Measurements from ENCODE around the gene LANCL2.

The LANCL2 gene

DNA sequence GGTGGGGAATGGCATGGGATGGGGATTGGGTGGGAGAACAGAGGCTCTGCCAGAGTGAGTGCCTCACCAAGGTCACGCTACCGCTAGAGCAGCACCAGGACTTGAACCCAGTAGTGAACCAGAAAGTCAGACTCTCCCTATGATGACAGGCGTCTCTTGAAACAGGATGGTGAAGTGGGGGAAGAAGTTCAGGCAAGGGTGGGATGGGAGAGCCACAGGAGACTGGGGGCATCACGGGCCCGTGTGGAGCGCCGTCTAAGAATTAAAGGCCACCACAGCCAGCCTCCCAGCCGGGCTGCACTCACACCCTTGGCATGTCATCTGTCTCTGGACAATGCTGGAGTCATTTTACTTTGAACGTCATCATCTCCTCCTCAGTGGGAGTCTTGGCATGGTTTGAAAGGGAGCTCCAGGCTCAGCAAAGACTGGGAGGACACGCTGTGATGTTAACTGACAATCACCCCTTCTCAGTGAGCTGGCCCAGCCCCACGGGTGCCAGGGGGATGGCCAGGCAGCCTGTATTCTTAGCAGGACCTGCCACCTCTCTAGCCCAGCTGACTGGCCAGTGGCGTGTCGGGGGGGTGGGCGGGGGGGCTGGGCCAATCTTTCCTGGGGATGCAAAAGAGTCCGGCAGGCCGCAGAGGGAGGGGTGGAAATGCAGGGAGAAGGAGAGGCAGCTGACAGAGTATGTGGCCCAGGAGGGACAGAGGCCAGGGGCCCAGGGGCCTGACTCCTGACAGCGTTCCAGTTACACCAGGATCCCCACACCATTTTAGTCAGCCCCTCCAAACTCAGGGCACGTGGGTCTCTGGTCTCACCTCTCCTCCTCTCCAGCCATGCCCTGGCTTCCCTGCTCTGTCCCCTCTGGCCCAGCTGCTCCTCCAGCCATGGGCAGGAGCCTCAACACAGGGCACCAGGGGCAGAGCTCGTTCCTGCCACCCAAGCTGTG lies 111.0 kb downstream of the LANCL2 start:
- peaks cover 32% of the 10 kb centered on the region for H3K79me1 ChIP-seq (replicated peaks; ENCODE audit: low read length, poor library complexity, severe bottlenecking)
- no peak overlapping the region for H3K9ac ChIP-seq (ENCODE audit: low read length)
- no peak overlapping the region for H2BK120ac ChIP-seq (ENCODE audit: low read depth, low read length)
- no peaks in the 10 kb centered on the region for H3K9me3 ChIP-seq (ENCODE audit: control insufficient read depth, low read length)
- no peak overlapping the region for H4K8ac ChIP-seq (ENCODE audit: low read length)
- no peak overlapping the region for H2BK15ac ChIP-seq (ENCODE audit: low read depth, poor library complexity, severe bottlenecking)
- no peak overlapping the region for H3K4me2 ChIP-seq (ENCODE audit: low read length, poor library complexity, severe bottlenecking)
- peak overlapping the region; percentile 37 for H4K91ac ChIP-seq (ENCODE audit: low read length)
- peak overlapping the region in 1 of 2 experiments; percentile 45 for H2BK12ac ChIP-seq (ENCODE audit: low read length in 2 of 2)
- H2AFZ ChIP-seq (ENCODE audit: low read depth, low read length) = no peak overlapping the region
- H3K4ac ChIP-seq (ENCODE audit: low read depth in 1 of 2, low read length in 2 of 2) = no peak overlapping the region
- H3K4me3 ChIP-seq (ENCODE audit: insufficient read depth in 1 of 2, low read depth in 1 of 2, low read length in 2 of 2) = no peak overlapping the region
- no peak for DNase-seq
- H3K27ac ChIP-seq (ENCODE audit: low read length, poor library complexity, severe bottlenecking) = no peak overlapping the region
- peak overlapping the region in 1 of 2 experiments; percentile 4 for H3K18ac ChIP-seq (ENCODE audit: low read depth in 1 of 2, low read length in 2 of 2)
- no peak overlapping the region for H3K23ac ChIP-seq (ENCODE audit: low read length in 2 of 2)
- peaks cover 34% of the 10 kb centered on the region for H3K4me1 ChIP-seq (ENCODE audit: control insufficient read depth, insufficient read depth, low read depth, low read length)
- H3K14ac ChIP-seq (ENCODE audit: low read length in 2 of 2) = no peak overlapping the region
- WGBS = 96% methylated on average over 16 of the region's 19 CpGs
- H2BK5ac ChIP-seq (ENCODE audit: low read depth, low read length, poor library complexity, severe bottlenecking) = no peak overlapping the region
- H2AK5ac ChIP-seq (ENCODE audit: low read length, severe bottlenecking) = peak overlapping the region; percentile 73
- H3K36me3 ChIP-seq (ENCODE audit: control insufficient read depth in 1 of 2, insufficient read depth in 2 of 2, low read depth in 1 of 2, low read length in 2 of 2) = peaks cover 38 to 50% of the 10 kb centered on the region in 2 experiments
- no peaks in the 10 kb centered on the region for H3K27me3 ChIP-seq (ENCODE audit: control insufficient read depth in 1 of 2, insufficient read depth in 1 of 2, low read length in 2 of 2)

DNA sequence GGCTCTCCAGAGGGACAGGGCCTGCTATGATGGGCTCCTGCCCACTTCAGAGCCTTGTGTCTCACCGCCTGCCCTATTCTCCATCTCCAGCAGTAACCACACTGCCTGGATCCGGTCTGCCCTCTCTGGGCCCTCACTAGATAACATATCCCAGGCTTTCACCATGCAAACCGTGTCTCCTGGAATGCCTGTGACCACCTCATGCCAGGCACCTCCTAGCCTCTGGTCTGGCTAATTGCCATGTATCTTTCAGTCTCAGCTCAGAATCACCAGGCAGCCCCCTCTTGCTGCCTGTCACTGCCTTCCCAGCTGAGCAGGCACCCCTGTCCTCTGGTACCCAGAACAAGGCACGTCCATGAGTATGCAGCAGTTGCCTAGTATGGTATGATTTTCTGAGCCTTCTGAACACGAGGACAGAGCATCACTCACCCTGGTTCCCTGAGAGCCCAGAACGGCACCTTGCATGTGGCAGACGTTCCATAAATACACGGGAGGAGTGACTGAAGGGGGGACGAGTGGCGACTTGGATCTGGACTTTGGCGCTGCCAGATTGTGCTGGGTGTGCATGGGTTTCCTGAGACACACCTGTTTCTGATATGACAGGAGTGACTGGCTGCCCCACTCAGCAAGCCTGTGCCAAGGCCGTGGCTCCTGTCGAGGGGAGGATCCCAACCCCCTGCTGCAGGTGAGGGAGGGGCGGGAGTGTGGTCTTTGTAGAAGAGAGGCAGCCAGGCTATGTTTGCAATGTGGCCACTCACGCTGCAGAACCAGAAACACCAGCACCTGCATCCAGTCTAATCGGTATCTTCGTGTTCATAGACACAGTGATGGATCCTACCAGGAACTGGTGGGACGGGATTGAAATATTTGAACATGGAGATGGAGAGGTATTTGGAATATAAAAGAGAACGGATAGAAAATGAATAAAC lies 112.0 kb downstream of the LANCL2 start:
- Histone ChIP-seq H3K27me3 (ENCODE audit: control insufficient read depth in 1 of 2, insufficient read depth in 1 of 2, low read length in 2 of 2) (no peaks in the 10 kb centered on the region), H4K8ac (ENCODE audit: low read length) (no peak overlapping the region), H2AK5ac (ENCODE audit: low read length, severe bottlenecking) (peak overlapping the region; percentile 73), H2AFZ (ENCODE audit: low read depth, low read length) (no peak overlapping the region), H3K14ac (ENCODE audit: low read length in 2 of 2) (no peak overlapping the region), H3K4me2 (ENCODE audit: low read length, poor library complexity, severe bottlenecking) (no peak overlapping the region), H2BK12ac (ENCODE audit: low read length in 2 of 2) (peak overlapping the region in 1 of 2 experiments; percentile 45), H4K91ac (ENCODE audit: low read length) (peak overlapping the region; percentile 37), H2BK15ac (ENCODE audit: low read depth, poor library complexity, severe bottlenecking) (no peak overlapping the region), H3K9me3 (ENCODE audit: control insufficient read depth, low read length) (no peaks in the 10 kb centered on the region), H2BK5ac (ENCODE audit: low read depth, low read length, poor library complexity, severe bottlenecking) (no peak overlapping the region), H3K4me3 (ENCODE audit: insufficient read depth in 1 of 2, low read depth in 1 of 2, low read length in 2 of 2) (peak overlapping the region in 1 of 2 experiments; percentile 13), H3K27ac (ENCODE audit: low read length, poor library complexity, severe bottlenecking) (peak overlapping the region; percentile 77), H2BK120ac (ENCODE audit: low read depth, low read length) (no peak overlapping the region), H3K9ac (ENCODE audit: low read length) (no peak overlapping the region), H3K23ac (ENCODE audit: low read length in 2 of 2) (no peak overlapping the region), H3K18ac (ENCODE audit: low read depth in 1 of 2, low read length in 2 of 2) (peak overlapping the region in 1 of 2 experiments; percentile 4), H3K4me1 (ENCODE audit: control insufficient read depth, insufficient read depth, low read depth, low read length) (peaks cover 39% of the 10 kb centered on the region), H3K4ac (ENCODE audit: low read depth in 1 of 2, low read length in 2 of 2) (no peak overlapping the region), H3K36me3 (ENCODE audit: control insufficient read depth in 1 of 2, insufficient read depth in 2 of 2, low read depth in 1 of 2, low read length in 2 of 2) (peaks cover 44 to 49% of the 10 kb centered on the region in 2 experiments), H3K79me1 (replicated peaks; ENCODE audit: low read length, poor library complexity, severe bottlenecking) (peaks cover 38% of the 10 kb centered on the region)
- 97% methylated on average over 19 of the region's 19 CpGs for WGBS
- DNase-seq = no peak

DNA sequence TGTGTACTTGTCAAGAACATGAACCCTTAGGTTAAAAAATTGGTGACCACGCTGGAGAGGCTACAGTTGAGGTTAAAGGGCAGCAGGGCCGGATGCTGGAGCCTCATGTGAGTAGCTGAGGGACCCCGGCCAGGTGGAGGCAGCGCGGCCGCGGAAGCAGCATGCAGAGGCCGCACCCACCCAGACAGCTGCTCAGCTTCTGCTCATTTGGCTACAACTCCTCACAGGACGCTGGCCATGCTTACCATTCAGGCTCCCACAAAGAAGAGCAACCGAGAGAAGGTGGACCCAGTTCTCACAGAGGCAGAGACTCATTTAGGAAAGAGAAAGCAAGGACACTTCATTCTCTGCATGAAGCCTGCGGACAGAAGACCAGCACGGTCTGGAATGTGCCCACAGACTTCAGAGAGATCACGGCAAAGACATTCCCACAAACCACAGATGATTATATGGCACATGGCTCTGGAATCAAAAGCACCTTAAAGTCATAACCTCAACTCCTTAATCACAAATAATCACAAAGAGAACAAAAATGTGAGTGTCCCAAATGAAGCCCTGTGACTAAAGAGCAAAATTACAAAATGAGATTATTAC lies 112.7 kb downstream of the LANCL2 start:
- H2AK5ac ChIP-seq (ENCODE audit: low read length, severe bottlenecking) = peak overlapping the region; percentile 21
- no peak overlapping the region for H3K14ac ChIP-seq (ENCODE audit: low read length in 2 of 2)
- peaks cover 46 to 51% of the 10 kb centered on the region in 2 experiments for H3K36me3 ChIP-seq (ENCODE audit: control insufficient read depth in 1 of 2, insufficient read depth in 2 of 2, low read depth in 1 of 2, low read length in 2 of 2)
- H2BK15ac ChIP-seq (ENCODE audit: low read depth, poor library complexity, severe bottlenecking) = no peak overlapping the region
- peak overlapping the region in 1 of 2 experiments; percentile 13 for H3K4me3 ChIP-seq (ENCODE audit: insufficient read depth in 1 of 2, low read depth in 1 of 2, low read length in 2 of 2)
- H3K9ac ChIP-seq (ENCODE audit: low read length) = peak overlapping the region; percentile 4
- no peak overlapping the region for H3K23ac ChIP-seq (ENCODE audit: low read length in 2 of 2)
- H2BK5ac ChIP-seq (ENCODE audit: low read depth, low read length, poor library complexity, severe bottlenecking) = no peak overlapping the region
- peak overlapping the region; percentile 48 to 71 for H3K18ac ChIP-seq (ENCODE audit: low read depth in 1 of 2, low read length in 2 of 2)
- no peaks in the 10 kb centered on the region for H3K9me3 ChIP-seq (ENCODE audit: control insufficient read depth, low read length)
- peak; percentile 83 for DNase-seq
- peaks cover 39% of the 10 kb centered on the region for H3K4me1 ChIP-seq (ENCODE audit: control insufficient read depth, insufficient read depth, low read depth, low read length)
- no peak overlapping the region for H2BK120ac ChIP-seq (ENCODE audit: low read depth, low read length)
- H2AFZ ChIP-seq (ENCODE audit: low read depth, low read length) = no peak overlapping the region
- peaks cover 39% of the 10 kb centered on the region for H3K79me1 ChIP-seq (replicated peaks; ENCODE audit: low read length, poor library complexity, severe bottlenecking)
- H3K4ac ChIP-seq (ENCODE audit: low read depth in 1 of 2, low read length in 2 of 2) = no peak overlapping the region
- H4K91ac ChIP-seq (ENCODE audit: low read length) = no peak overlapping the region
- H3K27ac ChIP-seq (ENCODE audit: low read length, poor library complexity, severe bottlenecking) = peak overlapping the region; percentile 77
- 59% methylated on average over 13 of the region's 13 CpGs for WGBS
- no peak overlapping the region for H3K4me2 ChIP-seq (ENCODE audit: low read length, poor library complexity, severe bottlenecking)
- peak overlapping the region in 1 of 2 experiments; percentile 6 for H2BK12ac ChIP-seq (ENCODE audit: low read length in 2 of 2)
- no peak overlapping the region for H4K8ac ChIP-seq (ENCODE audit: low read length)
- H3K27me3 ChIP-seq (ENCODE audit: control insufficient read depth in 1 of 2, insufficient read depth in 1 of 2, low read length in 2 of 2) = no peaks in the 10 kb centered on the region

Data from mesenchymal stem cell (in vitro differentiated cells and primary cell).